Duodenal mucosa (tissue), 2 donors: ENCODE data around the gene FPGS.
"Not testable (repeated sequence)": the region's sequence is repeated elsewhere in the genome, so short reads cannot be mapped to it uniquely, and the experiment has no call there.

ENCODE experiments used
- H3K27ac ChIP-seq: one replicate; pipeline ENCODE4 v1.7.0; 2013; ENCODE audit warnings: low read depth, low read length
- H3K27me3 ChIP-seq, 2 donors: one replicate each; pipeline ENCODE4 v1.7.0; 2013; ENCODE audit warnings: low read length in 2 of 2, control low read depth in 1 of 2; ENCODE audit not compliant: insufficient read depth in 2 of 2, control insufficient read depth in 1 of 2
- H3K36me3 ChIP-seq, 2 donors: one replicate each; pipeline ENCODE4 v1.7.0; 2013; ENCODE audit warnings: low read length in 2 of 2, control low read depth in 1 of 2; ENCODE audit not compliant: insufficient read depth in 2 of 2, control insufficient read depth in 1 of 2
- H3K4me1 ChIP-seq, 2 donors: one replicate each; pipeline ENCODE4 v1.7.0; 2013; ENCODE audit warnings: low read length in 2 of 2, control low read depth in 1 of 2; ENCODE audit not compliant: insufficient read depth in 2 of 2, control insufficient read depth in 1 of 2
- H3K4me3 ChIP-seq, 2 donors: one replicate each; pipeline ENCODE4 v1.7.0; 2013; ENCODE audit warnings: low read length in 2 of 2, low read depth in 1 of 2
- H3K9ac ChIP-seq, 2 donors: one replicate each; pipeline ENCODE4 v1.7.0; 2013; ENCODE audit warnings: low read length in 2 of 2, low read depth in 1 of 2
- H3K9me3 ChIP-seq, 2 donors: one replicate each; pipeline ENCODE4 v1.7.0; 2013; ENCODE audit warnings: low read length in 2 of 2, control low read depth in 1 of 2; ENCODE audit not compliant: control insufficient read depth in 1 of 2

Gene FPGS, protein sequence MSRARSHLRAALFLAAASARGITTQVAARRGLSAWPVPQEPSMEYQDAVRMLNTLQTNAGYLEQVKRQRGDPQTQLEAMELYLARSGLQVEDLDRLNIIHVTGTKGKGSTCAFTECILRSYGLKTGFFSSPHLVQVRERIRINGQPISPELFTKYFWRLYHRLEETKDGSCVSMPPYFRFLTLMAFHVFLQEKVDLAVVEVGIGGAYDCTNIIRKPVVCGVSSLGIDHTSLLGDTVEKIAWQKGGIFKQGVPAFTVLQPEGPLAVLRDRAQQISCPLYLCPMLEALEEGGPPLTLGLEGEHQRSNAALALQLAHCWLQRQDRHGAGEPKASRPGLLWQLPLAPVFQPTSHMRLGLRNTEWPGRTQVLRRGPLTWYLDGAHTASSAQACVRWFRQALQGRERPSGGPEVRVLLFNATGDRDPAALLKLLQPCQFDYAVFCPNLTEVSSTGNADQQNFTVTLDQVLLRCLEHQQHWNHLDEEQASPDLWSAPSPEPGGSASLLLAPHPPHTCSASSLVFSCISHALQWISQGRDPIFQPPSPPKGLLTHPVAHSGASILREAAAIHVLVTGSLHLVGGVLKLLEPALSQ

DNA sequence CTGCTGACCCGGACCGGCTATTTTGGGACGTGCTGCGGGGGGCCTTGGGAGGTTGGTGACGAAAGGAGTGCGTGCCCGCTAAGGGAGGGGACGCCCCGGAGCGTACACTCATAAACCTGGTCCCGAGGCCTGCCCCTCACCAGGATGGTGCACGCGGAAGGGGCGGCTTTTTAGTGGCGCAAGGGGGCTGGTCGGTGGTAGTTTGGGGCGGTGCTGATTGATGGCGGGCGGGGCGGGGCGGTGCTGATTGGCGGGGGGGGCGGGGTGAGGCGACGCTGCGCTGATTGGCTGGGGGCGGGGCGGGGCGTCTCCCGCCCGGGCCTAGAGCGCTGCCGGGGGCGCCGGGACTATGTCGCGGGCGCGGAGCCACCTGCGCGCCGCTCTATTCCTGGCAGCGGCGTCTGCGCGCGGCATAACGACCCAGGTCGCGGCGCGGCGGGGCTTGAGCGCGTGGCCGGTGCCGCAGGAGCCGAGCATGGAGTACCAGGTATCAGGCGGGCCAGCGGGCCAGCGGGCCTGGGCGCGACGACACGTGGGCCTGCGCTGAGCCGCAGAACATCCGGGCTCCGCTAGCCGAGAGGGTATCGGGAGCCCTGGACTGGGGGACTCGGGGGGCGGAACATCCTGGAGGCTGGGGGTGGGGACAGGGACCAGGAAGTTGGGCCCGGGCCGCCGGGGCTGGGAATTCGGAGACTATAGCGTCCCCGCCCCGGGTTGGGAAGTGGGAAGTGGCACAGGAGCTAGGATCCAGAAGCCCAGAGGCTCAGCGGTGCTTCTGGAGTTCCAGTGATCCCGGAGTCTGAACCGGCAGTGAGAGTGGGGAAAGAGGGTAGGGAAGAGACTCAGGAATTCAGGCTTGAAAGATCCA lies at the start of gene FPGS:
TSS of gene FPGS (plus strand) at position 307 of the 868 bp plus-strand sequence. CDS start at position 350, 43 bp downstream.
- H3K9ac ChIP-seq, result peak within 1 kb of the TSS; percentile 75 to 83
- no peaks in the 10 kb centered on the region for H3K9me3 ChIP-seq
- H3K4me3 ChIP-seq, result peak within 1 kb of the TSS; percentile 70 to 88

DNA sequence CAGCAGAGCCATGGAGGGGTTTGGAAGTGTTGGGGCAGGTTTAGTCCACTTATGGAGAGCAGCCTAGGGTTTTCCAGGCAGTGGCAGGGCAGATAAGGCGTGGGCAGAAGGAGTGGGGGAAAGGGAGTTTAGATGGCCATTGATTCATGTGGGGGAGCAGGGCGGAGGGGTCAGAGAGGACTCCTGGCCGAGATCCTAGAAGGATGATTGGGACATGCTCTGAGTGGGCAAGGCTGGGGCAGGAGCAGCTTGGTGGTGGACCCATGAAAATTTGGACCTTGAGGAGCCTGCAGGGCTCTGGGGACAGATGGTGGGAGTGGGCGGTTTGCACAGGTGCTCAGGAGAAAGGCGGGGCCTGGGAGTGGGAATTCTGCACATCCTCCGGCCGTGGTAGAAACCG lies 49.5 kb upstream of the FPGS start:
- no peak overlapping the region for H3K27ac ChIP-seq
- H3K36me3 ChIP-seq, result peaks cover under 1 to 20% of the 10 kb centered on the region in 2 donors
- H3K4me3 ChIP-seq, result no peak overlapping the region
- no peaks in the 10 kb centered on the region for H3K4me1 ChIP-seq
- H3K9me3 ChIP-seq, result no peaks in the 10 kb centered on the region
- H3K27me3 ChIP-seq, result peaks cover 0 to 7% of the 10 kb centered on the region in 2 donors
- H3K9ac ChIP-seq, result no peak overlapping the region

More for the DNA sequence above, at the start of gene FPGS:
- peaks cover 32 to 41% of the 10 kb centered on the region in 2 donors for H3K4me1 ChIP-seq
- peaks cover 0 to 17% of the 10 kb centered on the region in 2 donors for H3K36me3 ChIP-seq
- peak within 1 kb of the TSS; percentile 85 for H3K27ac ChIP-seq
- H3K27me3 ChIP-seq, result no peaks in the 10 kb centered on the region

DNA sequence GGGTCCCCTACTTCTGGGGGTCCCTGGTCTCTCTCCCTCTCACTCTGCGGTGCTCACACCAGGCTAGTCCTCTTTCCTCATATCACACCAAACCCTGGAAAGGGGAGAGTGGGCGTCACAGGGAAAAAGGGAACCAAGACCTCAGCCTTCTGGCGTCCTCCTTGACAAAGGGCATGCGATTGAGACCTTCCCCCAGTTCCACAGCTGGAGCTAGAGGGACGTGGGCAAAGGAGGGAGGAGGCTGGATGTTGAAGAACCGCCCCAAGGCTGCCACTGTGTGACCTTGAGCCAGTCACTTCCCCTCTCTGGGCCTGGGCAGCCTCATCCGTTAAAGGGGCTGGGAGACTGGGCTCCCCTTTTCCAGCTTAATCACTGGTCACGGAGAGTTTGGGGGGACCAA lies 49.1 kb upstream of the FPGS start:
- Histone ChIP-seq H3K9me3 (no peaks in the 10 kb centered on the region), H3K9ac (no peak overlapping the region), H3K4me3 (no peak overlapping the region), H3K4me1 (no peaks in the 10 kb centered on the region), H3K27ac (no peak overlapping the region), H3K36me3 (peaks cover 0 to 17% of the 10 kb centered on the region in 2 donors), H3K27me3 (peaks cover 0 to 7% of the 10 kb centered on the region in 2 donors)

DNA sequence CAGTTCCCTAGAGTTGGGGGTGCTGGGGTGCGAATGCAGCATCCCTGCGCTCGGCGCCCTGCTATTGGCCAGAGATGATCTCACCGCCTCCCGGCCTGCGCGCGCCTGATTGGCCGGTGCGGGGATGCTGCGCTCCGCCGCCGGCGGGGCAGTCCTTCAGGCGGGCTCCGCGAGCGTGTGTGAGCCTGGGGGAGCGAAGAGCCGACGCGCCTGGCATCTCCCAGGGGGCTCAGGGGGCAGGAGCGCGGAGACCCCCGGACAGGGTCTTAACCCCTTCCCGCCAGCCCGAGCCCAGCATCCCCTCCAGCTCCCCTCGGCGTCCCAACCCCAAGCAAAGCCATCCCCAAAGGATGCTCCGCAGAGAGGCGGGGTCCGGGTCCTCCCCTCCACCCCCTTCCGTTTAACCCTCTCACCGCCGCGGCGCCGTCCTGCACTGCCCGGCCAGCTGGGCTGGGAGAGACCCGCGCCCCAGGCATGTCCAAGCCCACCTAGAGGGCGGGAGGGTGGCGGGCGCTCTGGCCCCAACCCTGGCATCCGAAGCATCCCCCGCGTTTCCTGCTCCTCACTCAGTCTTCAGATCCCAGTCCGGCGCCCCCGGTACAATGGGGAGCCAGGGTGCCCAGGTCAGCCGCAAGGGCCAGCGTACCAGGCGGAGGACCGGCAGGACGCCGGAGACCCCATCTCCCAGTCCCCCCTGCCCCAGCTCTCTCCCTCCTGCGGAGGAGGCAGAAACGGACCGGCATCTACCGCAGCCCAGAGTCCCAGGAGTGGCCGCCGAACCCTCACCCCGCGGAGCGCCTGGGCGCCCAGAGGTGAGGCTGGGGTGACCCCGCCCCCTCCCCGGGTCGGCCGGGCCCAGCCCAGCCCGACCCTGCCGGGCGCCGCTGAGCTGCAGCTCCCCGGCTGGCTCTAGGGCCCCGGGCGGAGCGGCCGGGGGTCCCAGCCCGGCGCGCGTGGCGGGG lies 48.3 kb upstream of the FPGS start:
- Histone ChIP-seq H3K27me3 (peaks cover 0 to 7% of the 10 kb centered on the region in 2 donors), H3K4me1 (no peaks in the 10 kb centered on the region), H3K9me3 (no peaks in the 10 kb centered on the region), H3K36me3 (peaks cover 0 to 9% of the 10 kb centered on the region in 2 donors), H3K9ac (no peak overlapping the region), H3K27ac (no peak overlapping the region), H3K4me3 (no peak overlapping the region)

DNA sequence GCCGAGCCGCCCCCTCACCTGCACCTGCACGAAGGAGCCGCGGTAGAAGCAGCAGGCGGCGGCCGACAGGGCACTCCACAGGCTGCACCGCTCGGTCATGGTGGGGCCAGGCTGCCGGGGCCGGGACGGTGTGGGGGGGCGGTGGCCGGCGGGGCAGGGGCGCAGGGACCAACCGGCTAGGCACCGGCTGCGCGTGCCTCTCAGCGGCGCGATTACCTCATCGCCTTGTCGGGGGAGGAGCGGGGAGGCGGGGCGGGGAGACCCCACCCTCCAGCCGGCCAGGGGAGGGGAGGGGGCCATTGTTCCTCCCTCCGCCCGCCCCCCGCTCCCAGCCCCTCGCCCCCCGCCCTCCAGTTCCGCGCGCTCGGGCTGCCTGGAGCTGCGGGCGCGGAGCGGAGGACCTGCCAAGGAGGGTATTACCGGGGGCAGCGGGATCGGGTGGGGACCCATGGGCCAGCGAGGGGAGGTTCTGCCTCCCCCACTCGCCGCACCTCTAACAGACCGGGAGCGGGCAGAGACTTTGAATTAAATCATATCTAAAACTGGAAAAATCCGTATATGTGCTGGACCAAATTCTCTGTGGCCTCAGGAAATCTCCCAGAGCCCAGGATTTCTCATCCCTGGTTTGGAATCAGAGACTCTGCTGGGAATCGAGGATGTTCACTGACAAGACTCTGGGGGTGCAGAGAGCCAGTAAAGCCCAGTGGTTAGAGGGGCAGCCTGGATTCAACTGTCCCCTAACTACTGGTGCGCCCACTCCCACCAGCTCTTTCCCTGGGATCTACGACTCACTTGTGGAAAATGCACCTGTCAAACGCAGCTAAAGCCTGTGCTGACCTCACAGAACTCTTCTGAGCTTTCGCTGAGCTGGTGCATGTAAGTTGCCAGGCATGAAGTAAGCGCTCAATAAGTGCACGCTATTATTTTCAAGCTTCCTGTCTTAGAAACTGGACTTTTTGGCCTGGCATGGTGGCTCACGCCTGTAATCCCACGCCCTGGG lies 47.3 kb upstream of the FPGS start:
- Histone ChIP-seq H3K4me1 (no peaks in the 10 kb centered on the region), H3K36me3 (peaks cover 0 to 5% of the 10 kb centered on the region in 2 donors), H3K9me3 (no peaks in the 10 kb centered on the region), H3K9ac (no peak overlapping the region), H3K4me3 (no peak overlapping the region), H3K27ac (no peak overlapping the region), H3K27me3 (peaks cover 0 to 7% of the 10 kb centered on the region in 2 donors)

DNA sequence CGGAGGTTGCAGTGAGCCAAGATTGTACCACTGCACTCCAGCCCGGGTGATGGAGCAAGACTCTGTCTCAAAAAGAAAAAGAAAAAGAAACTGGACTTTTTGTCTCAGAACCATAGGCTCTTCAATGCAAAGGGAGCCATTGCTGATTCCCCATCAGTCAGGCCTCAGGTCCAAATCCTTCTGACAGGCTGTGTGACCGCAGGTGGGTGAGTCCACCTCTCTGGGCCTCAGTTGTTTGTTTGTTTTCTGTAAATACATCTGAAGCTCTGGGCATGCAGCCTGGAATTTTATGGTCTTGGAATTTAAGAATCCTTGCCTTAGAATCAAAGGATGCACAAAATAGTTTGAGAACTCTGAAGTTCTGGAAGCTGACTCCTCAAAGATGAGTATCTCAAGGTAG lies 46.4 kb upstream of the FPGS start:
- Histone ChIP-seq H3K27ac (no peak overlapping the region), H3K27me3 (peaks cover 0 to 5% of the 10 kb centered on the region in 2 donors), H3K9ac (no peak overlapping the region), H3K9me3 (no peaks in the 10 kb centered on the region), H3K4me1 (no peaks in the 10 kb centered on the region), H3K4me3 (no peak overlapping the region), H3K36me3 (no peaks in the 10 kb centered on the region)

DNA sequence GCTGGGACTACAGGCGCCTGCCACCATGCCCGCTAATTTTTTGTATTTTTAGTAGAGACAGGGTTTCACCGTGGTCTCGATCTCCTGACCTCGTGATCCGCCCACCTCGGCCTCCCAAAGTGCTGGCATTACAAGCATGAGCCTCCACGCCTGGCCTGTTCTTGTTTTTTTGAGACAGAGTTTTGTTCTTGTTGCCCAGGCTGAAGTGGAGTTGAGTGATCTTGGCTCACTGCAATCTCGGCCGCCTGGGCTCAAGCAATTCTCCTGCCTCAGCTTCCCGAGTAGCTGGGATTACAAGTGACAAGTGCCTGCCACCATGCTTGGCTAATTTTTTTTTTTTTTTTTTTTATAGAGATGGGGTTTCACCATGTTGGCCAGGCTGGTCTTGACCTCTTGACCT lies 45.9 kb upstream of the FPGS start:
- H3K36me3 ChIP-seq, H3K4me1 ChIP-seq, H3K27me3 ChIP-seq, H3K27ac ChIP-seq, H3K9me3 ChIP-seq, H3K4me3 ChIP-seq, H3K9ac ChIP-seq: not testable (repeated sequence)

DNA sequence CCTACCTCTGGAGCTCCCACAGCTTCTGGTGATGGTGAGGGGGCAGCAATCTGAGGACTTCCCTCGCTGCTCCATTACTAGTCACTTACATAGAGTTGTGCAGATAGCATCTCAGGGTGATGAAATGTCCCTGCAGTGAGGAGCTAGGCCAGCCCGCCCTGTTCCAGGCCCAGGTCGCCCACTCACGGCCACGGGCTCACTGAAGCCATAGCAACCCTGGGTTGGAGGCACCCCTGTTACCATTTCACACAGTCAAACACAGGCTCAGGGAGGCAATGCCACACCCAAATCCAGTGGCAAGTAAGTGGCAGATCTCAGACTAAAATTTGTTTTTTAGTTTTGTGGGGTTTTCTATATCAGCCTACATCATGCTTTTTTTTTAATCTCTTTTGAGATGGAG lies 43.8 kb upstream of the FPGS start:
- no peak overlapping the region for H3K4me3 ChIP-seq
- peaks cover 0 to 8% of the 10 kb centered on the region in 2 donors for H3K4me1 ChIP-seq
- no peak overlapping the region for H3K9ac ChIP-seq
- H3K27ac ChIP-seq, result no peak overlapping the region
- no peaks in the 10 kb centered on the region for H3K9me3 ChIP-seq
- H3K27me3 ChIP-seq, result peaks cover 4% of the 10 kb centered on the region in 2 donors
- H3K36me3 ChIP-seq, result no peaks in the 10 kb centered on the region
